ENCODE results near the gene MTOR.

- TF ChIP-seq POLR2A (IDR thresholded peaks at IDR 0.05) (no peak), EP300 (IDR thresholded peaks at IDR 0.05) (no peak)
- TF ChIP-seq, protein P1, sequence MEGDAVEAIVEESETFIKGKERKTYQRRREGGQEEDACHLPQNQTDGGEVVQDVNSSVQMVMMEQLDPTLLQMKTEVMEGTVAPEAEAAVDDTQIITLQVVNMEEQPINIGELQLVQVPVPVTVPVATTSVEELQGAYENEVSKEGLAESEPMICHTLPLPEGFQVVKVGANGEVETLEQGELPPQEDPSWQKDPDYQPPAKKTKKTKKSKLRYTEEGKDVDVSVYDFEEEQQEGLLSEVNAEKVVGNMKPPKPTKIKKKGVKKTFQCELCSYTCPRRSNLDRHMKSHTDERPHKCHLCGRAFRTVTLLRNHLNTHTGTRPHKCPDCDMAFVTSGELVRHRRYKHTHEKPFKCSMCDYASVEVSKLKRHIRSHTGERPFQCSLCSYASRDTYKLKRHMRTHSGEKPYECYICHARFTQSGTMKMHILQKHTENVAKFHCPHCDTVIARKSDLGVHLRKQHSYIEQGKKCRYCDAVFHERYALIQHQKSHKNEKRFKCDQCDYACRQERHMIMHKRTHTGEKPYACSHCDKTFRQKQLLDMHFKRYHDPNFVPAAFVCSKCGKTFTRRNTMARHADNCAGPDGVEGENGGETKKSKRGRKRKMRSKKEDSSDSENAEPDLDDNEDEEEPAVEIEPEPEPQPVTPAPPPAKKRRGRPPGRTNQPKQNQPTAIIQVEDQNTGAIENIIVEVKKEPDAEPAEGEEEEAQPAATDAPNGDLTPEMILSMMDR (IDR thresholded peaks at IDR 0.05), result no peak
Observed at GRCh38 chr1:11298390-11299224, 36.3 kb upstream of the MTOR start.

Data from stomach (tissue), 4 donors.